ENCODE results near the gene TMEM242.
"Not testable (repeated sequence)": the region's sequence is repeated elsewhere in the genome, so short reads cannot be mapped to it uniquely, and the experiment has no call there.

Gene TMEM242

GRCh38 chr6:157343732-157344131 is 20.4 kb upstream of the TMEM242 start:
- Histone ChIP-seq H3K4me1 (ENCODE audit: insufficient read depth, poor library complexity, severe bottlenecking) (no peaks in the 10 kb centered on the region), H3K36me3 (ENCODE audit: low read depth) (no peaks in the 10 kb centered on the region), H3K9me3 (ENCODE audit: severe bottlenecking) (no peaks in the 10 kb centered on the region), H3K4me3 (ENCODE audit: severe bottlenecking) (no peak overlapping the region), H3K27ac (ENCODE audit: poor library complexity, severe bottlenecking) (no peak overlapping the region), H3K27me3 (ENCODE audit: insufficient read depth, poor library complexity, severe bottlenecking) (no peaks in the 10 kb centered on the region)
- ATAC-seq (ENCODE audit: low read depth) (no peak; the same call in 2 of the 3 replicates), DNase-seq (ENCODE audit: low spot score) (no peak)
- no peak for TF ChIP-seq CTCF (IDR thresholded peaks at IDR 0.05; ENCODE audit: poor library complexity, severe bottlenecking)

- DNase-seq (ENCODE audit: low spot score) (no peak), ATAC-seq (ENCODE audit: low read depth) (no peak)
- no peaks in the 10 kb centered on the region for H3K4me1 ChIP-seq (ENCODE audit: insufficient read depth, poor library complexity, severe bottlenecking)
- H3K27ac ChIP-seq (ENCODE audit: poor library complexity, severe bottlenecking) = no peak overlapping the region
- no peaks in the 10 kb centered on the region for H3K36me3 ChIP-seq (ENCODE audit: low read depth)
- no peak overlapping the region for H3K4me3 ChIP-seq (ENCODE audit: severe bottlenecking)
- no peaks in the 10 kb centered on the region for H3K9me3 ChIP-seq (ENCODE audit: severe bottlenecking)
- TF ChIP-seq CTCF (IDR thresholded peaks at IDR 0.05; ENCODE audit: poor library complexity, severe bottlenecking) = peak; percentile 8
- H3K27me3 ChIP-seq (ENCODE audit: insufficient read depth, poor library complexity, severe bottlenecking) = no peaks in the 10 kb centered on the region
These were observed 16.1 kb upstream of the TMEM242 start for GRCh38 chr6:157339432-157339831.

GRCh38 chr6:157337751-157338150 is 14.4 kb upstream of the TMEM242 start:
- DNase-seq (ENCODE audit: low spot score) (no peak), ATAC-seq (ENCODE audit: low read depth) (no peak)
- Histone ChIP-seq H3K9me3 (ENCODE audit: severe bottlenecking) (no peaks in the 10 kb centered on the region), H3K36me3 (ENCODE audit: low read depth) (no peaks in the 10 kb centered on the region), H3K4me3 (ENCODE audit: severe bottlenecking) (no peak overlapping the region), H3K4me1 (ENCODE audit: insufficient read depth, poor library complexity, severe bottlenecking) (no peaks in the 10 kb centered on the region), H3K27ac (ENCODE audit: poor library complexity, severe bottlenecking) (no peak overlapping the region), H3K27me3 (ENCODE audit: insufficient read depth, poor library complexity, severe bottlenecking) (no peaks in the 10 kb centered on the region)
- TF ChIP-seq CTCF (IDR thresholded peaks at IDR 0.05; ENCODE audit: poor library complexity, severe bottlenecking) = no peak

- not testable (repeated sequence) for ATAC-seq (ENCODE audit: low read depth); H3K4me3 ChIP-seq (ENCODE audit: severe bottlenecking); H3K27me3 ChIP-seq (ENCODE audit: insufficient read depth, poor library complexity, severe bottlenecking); H3K36me3 ChIP-seq (ENCODE audit: low read depth); H3K9me3 ChIP-seq (ENCODE audit: severe bottlenecking); DNase-seq (ENCODE audit: low spot score); H3K4me1 ChIP-seq (ENCODE audit: insufficient read depth, poor library complexity, severe bottlenecking); H3K27ac ChIP-seq (ENCODE audit: poor library complexity, severe bottlenecking)
These were observed 14.0 kb upstream of the TMEM242 start for GRCh38 chr6:157337276-157337675.

GRCh38 chr6:157335829-157336228 is 12.5 kb upstream of the TMEM242 start:
- Histone ChIP-seq H3K27me3 (ENCODE audit: insufficient read depth, poor library complexity, severe bottlenecking) (no peaks in the 10 kb centered on the region), H3K27ac (ENCODE audit: poor library complexity, severe bottlenecking) (no peak overlapping the region), H3K4me1 (ENCODE audit: insufficient read depth, poor library complexity, severe bottlenecking) (no peaks in the 10 kb centered on the region), H3K9me3 (ENCODE audit: severe bottlenecking) (no peaks in the 10 kb centered on the region), H3K36me3 (ENCODE audit: low read depth) (no peaks in the 10 kb centered on the region), H3K4me3 (ENCODE audit: severe bottlenecking) (no peak overlapping the region)
- ATAC-seq (ENCODE audit: low read depth) = no peak
- DNase-seq (ENCODE audit: low spot score) = no peak
- no peak for TF ChIP-seq CTCF (IDR thresholded peaks at IDR 0.05; ENCODE audit: poor library complexity, severe bottlenecking)

Measured in RWPE2 (cell line).